EH (cell line): Measurements from ENCODE around the gene E2F1.
A peak's percentile ranks its signal among the peaks of the same experiment; 100 is the strongest.

Source experiments
- DNase-seq: peaks from one replicate; pipeline ENCODE4 v3.0.0-alpha.2; 2015; ENCODE audit warnings: low read depth

E2F1 gene

DNA sequence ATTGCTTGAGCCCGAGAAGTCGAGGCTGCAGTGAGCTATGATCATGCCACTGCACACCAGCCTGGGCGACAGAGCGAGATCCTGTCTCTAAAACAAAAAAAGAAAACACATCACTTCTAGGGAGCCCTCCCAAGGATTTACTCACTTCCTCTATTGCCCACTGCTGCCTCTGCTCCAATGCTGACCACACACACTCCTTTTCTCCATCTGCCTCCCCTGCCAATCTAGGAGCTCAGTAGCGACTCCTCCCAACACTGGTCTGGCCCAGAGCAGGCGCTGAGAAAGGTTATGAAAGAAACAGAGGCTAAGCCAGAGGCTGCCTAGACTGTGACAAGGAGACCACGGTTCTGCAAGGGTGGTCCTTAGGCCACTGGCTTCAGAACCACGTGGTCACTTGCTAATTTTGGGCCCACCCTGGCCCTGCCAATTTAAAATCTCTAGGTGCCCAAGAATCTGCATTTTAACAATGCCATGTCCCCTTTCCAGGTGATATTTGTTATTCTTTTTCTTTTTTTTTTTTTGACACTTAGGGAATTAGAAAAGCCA, 1.3 kb upstream of the E2F1 start:
- DNase-seq: peak; percentile 23

DNA sequence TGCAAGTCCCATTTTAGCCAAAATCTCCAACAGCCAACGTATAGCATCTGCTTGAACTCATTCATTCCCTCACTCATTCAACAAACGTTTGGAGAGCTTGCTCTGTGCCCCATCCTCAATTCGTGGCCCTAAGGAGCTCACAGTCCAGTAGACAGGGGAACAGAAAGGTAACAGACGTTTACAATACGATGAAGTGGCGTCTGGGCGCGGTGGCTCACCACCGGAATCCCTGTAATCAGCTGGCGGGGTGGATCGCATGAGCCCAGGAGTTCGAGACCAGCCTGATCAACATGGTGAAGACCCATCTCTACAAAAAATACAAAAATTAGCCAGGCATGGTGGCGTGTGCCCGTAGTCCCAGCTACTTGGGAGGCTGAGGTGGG, 790 bp upstream of the E2F1 start:
- DNase-seq: no peak

DNA sequence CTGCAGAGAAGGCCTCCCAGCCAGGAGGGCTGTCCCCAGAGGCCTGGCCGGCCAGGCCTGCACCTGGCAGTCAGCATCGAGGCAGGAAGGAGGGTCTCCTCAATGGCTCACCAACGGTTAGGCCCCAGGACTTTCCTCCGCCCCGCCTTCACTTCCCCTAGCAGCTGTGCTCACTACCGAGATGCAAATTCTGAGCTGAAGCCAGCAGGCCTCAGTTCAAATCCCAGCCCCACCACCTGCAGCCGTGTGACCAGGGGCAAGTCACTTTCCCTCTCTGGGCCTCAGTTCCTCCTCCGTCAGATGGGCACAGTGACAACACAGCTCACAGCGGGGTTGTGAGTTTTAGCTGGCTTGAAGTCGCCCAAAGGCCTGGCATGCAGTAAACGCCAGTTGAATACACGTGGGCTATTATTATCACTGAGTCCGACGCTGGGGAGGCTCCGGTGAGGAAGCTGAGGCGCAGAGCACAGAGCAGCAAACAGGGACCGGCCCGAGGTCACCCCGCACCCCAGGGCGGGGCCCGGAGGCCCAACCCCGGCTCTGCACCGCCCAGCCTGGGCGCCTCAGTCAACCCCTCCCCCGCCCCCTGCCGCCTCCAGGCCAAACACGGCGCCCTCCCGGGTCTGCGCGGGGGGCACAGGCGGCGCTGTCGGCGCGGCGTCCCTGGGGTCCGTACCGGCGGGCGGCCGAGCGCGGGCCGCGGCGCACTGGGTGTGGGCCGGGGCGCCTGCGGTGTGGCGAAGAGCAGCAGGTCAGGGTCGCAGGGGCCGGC, 671 bp downstream of the E2F1 start:
- peak; percentile 39 for DNase-seq

DNA sequence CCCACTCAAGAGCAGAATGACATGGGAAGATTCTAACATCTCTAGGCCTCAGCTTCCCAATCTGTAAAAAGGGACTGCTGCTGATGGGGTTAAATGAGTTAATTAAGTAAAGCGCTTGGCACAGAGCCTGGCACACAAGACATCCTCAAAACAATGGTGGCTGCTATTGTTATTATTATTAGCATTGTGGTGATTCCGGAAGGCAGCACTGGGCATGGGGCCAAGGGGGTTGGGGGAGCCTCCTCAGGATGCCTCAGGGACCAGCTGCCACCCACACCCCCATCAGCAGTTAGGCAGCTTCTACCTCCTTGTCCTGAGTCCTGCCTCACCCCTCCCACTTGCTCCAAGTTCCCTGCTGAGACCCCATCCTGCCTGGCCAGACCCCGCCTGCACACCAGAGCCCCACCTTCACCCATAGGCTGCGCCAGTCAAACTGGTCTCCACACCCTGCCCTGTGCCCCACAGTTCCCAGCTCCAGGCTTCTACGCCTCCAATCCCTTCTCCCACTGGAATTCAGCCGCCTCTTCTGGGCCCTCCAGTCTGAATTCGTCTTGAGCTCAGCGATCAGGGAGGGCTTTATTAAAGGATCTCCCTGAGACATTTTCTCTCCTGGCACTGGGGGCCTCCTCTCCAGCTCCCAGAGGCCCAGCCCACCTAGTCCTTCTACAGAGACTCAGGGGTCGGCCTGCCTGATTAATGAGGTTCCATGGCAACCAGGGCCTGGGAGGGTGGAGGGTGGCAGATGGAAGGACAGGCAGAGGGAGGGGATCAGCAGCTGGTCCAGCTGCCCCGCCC, 1.5 kb downstream of the E2F1 start:
- peak; percentile 14 for DNase-seq

DNA sequence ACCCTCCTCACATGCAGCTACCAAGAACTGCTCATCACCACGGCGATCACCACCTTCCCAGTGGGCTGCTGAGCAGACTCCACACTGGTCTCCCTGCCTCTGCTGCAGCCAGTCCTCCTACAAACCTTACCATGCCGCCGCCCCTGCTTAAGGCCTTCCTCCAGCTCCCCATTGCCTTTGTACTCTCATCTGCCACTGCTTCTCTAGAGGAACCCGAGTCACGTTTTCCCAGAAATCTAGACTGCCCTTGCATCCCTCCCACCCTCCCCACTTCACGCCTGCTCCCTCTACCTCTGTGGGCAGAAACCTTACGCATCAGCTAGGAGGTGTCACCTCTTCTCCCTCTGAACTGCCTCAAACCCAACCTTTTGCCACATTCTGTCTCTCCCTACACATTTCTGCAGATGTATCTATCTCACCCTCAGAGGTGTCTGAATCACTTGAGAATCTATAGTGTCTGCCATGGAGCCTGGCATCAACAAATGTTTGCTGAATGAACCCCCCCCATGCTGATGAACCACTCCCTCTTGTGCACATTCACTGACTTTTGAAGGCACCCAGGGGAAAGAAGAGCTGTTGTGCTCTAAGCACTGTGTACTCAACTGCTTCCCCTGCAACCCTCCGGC, 4.3 kb downstream of the E2F1 start:
- DNase-seq: no peak

DNA sequence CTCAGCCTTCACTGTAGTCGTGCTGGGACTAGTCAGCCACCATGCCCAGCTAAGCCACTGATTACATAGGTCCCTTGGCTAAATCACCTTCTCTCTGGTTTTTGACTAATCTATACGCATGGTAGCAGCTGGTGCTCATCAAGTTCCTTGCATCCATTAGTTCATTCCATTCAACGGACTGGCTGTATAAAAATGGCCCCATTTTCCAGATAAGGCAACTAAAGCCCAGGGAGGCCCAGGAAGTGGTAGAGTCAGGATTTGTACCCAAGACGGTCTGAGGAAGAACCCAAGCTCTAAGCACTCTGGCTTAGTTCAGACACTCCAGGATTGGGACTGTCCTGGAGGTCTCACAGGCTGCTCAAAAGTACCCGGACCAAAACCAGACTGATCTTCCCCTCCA, 4.9 kb downstream of the E2F1 start:
- DNase-seq: no peak

DNA sequence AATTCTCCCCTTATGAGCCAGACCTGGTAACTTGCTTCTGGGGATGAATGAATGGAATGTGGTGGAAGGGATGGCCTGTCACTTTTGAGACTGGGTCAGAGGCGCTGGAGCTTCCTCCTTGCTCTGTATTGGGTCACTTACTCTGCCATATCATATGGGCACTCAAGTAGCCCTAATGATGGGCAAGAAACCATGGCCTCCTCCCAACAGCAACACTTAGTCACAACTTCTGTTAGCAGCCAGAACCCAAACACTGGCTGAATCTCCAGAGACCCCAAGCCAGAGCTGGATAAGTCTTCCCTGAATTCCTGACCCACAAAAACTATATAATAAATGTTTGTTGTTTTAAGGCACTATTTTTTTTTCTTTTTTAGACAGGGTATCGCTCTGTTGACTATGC, 5.5 kb downstream of the E2F1 start:
- peak; percentile 59 for DNase-seq

DNA sequence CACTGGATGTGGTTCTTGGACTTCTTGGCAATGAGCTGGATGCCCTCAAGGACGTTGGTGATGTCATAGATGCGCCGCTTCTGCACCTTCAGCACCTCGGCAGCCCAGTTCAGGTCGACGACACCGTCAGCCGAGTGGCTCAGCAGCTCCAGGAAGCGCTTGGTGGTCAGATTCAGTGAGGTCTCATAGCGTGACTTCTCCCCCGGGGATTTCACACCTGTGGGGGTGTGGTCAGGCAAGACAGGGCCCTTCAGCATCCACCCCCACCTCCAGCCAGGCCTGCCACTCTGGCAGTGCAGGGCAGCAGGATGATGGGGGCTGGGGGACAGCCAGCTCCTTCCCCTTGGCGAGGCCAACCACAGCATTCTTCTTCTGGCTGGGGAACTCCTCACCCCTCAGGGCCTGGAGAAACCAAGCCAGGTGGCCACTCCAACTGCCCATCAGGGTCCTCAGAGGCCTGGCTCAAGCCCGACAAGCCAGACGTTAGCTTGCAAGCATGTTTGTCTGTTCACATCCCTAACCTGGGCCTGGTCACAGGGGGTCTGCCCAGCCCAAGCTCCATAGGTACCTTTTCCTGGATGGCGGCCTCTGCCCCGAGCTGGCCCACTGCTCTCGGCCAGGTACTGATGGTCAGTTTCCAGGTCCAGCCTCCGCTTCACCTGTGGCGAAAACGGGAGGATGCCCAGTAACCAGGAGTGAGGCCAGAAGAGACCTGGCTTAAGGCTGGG, 6.3 kb downstream of the E2F1 start:
- no peak for DNase-seq

DNA sequence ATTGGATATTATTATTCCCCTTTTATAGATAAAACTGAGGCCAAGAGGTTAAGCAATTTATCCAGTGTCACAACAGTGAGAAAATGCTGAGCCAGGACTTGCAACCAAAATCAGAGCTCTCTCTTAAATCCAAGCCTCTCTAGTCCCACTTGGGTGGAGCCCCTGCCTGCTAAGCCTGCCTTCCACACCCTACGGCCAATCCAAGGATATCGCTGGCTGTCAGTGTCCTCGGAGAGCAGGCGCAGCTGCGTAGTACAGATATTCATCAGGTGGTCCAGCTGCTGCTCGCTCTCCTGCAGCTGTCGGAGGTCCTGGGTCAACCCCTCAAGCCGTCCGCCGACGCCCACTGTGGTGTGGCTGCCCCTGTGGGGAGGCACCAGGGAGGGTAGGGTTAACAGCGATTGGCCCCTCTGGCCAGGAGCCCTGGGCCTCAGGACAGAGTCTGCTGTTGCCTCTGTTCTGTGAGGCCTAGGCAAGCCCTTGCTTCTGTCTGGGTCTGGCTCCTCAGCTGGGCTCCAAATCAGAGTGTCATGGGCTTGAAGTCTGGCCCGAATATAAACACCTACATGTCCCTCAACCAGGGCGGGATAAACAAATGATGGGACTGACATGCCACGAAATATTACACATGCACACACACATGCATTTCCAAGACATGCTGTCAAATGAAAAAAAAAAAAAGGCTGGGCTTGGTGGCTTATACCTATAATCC, 8.0 kb downstream of the E2F1 start:
- no peak for DNase-seq

DNA sequence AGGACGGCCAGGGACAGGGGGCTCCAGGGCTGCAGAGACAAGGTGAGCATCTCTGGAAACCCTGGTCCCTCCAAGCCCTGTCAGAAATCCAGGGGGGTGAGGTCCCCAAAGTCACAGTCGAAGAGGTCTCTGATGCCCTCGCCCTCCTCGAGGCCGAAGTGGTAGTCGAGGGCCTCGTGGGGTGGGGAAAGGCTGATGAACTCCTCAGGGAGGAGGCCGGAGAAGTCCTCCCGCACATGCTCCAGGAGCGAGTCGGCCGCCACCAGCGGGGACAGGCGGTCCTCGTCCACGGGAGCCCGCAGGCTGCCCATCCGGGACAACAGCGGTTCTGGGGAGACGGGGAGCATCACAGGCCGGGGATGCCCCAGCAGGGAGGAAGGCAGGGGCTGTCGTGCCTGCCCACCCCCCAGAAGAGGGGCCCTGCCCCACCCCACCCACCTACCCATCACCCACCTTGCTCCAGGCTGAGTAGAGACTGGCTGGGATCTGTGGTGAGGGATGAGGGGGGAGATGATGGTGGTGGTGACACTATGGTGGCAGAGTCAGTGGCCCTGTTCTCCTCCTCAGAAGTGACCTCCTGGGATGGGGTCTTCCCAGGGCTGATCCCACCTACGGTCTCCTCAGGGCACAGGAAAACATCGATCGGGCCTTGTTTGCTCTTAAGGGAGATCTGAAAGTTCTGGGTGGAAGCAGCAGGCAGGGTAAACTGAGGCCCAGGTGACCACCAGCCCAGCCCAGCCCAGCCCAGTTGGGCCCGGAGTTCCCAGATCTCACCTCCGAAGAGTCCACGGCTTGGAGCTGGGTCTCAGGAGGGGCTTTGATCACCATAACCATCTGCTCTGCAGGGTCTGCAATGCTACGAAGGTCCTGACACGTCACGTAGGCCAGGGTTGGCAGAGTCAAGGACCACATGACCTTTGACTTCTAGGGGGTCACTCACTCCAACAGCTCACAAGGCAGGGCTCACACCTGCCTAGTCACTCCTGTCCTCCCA, 9.2 kb downstream of the E2F1 start:
- no peak for DNase-seq

DNA sequence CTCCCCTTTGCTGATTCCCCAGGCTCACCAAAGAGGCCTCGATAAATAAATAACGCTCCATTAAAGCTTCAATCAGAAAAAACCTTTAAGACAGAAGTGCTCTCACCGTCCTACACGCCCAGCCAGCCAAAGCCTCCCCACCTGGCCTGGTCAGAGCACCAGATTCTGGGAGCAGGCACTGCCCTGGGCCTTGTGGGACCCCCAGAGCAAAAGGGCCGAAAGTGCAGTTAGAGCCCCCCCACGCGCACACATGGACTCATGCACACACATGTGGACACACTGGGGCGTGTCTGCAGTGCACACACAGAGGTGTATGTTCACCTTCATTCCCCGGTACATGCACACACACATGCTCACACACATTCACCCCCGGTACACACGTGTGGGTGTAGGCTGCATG, 10.1 kb downstream of the E2F1 start:
- DNase-seq: no peak

DNA sequence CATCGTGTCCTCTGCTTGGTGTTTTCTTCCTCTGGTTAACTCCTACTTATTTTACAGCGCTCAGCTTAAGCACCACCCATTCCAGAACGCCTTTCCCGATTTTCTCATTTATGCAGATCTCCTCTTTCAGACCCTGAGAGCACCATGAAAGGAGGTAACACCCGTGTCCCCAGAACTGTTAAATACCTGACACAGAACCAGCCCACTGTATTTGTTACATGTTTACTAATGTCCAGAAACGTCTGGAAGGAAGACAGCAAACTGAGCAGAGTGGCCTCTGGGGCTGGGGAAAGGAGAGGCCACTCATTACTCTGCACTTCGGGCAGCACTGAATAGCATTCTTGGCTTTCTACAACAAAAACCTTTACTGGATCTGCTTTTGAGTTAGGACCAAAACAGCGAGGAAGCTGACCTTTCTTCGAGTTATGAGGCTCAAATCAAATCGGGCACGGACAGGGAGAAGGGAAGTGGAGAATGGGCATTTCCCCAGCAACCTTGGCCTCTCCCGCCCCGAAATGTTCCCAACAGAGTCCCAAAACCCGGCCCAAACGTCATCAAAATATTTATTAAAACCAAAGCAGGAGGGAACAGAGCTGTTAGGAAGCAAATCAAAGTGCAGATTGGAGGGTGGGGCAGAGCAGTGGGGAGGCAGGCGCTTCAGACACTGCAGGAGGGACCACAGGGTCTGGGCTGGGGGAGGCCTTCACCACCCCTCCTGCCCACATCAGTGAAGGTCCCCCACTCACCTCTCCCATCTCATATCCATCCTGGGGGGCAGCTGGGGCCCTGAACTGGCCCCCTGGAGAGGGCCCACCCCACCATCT, 10.8 kb downstream of the E2F1 start:
- peak; percentile 32 for DNase-seq

DNA sequence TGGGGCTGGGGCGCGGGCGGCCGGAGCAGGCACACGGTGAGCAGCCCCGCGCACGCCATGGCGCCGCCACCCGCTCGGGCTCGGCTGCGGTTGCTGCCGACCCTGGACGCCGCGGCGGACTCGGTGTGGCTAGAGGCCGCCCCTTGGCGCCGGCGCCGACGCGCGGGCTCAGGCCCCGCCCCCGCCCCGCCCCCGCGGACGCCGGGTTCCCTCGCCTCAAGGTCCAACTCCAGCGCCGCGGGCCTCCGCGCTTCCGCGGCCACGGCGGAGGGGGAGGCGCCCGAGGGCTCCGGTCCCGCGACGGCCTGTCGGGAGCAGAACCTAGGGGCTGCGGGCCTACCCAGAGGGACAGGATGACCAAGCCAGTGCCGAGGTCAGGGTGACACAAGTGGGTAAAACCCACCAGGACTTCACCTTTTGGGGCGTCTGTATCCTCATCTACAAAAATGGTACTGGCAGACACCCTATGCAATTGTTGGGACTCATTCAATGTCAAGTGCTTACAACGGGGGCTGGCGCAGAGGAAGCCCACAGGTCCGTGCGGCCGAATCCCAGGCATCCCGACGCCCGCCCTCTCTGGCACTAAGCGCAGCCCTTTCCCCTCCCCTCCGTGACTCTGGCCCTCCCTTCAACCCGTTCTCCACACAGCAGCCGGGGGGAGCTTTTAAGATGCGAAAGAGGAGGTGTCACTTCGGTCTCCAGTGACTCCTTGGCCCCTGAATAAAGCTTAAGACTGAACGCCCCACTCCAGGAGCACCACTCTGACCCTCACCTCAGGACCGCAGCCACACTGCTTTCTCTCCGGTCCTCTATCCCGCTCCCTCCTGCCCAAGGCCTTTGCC, 11.7 kb downstream of the E2F1 start, which contains the start of gene NECAB3:
TSS of gene NECAB3 (minus strand) at position 135 of the 842 bp plus-strand sequence. CDS start at position 59, 76 bp downstream.
- DNase-seq: peak; percentile 80

DNA sequence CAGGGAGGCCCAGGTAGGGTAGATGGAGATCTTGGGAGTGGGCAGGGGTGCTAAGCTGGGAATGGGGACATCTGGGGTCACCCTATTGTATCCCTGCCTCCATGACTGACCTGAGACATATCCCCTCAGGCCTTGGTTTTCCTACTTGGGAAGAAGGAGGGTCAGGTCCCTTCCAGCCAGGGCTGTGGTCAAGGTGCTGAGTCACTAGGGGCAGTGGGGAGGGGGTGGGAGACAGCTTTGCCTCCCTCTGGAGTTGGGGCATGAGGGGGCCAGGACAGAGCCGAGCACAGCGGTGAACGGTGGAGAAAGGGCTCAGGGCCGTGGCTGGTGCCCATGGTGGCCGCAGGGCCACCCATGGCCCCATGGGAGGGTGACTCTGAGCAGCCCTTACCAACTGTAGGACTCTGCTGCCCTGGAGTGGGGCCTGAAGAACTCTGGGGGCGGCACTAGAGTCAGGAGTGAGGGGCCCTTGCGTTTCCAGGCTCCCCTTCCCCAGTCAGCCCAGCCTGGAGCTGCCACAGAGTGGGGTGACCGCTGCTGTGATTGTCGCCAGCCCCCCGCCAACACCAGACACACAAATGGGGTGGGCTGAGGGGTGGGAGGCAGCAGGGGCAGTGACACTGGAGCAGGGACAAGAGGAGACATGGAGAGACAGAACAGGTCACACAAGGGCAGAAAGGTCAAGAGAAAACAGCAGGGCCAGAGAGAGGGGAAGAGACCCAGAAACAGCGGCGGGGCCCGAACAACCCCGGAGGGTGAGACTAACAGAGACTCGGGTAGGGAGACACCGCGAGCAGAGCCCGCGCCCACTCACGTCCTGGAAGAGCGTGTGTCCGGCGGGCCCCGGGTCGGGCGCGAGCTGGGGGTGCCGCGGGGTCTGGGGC, 12.5 kb downstream of the E2F1 start:
- DNase-seq: peak; percentile 30

DNA sequence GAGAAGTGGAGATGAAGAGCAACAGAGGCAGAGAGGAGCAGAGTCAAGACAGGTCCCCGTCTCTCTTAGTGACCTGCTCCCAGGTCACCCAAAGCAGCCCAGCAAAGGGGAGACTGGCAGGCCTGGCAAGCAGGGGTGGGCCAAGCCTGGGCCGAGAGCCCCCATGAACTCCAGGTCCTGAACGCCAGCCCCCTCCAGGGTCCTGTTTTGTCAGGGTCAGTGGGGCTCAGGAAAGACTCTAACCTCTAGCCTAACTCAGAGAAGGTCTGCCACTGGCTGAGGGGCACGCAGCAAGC, 13.1 kb downstream of the E2F1 start:
- DNase-seq: no peak

DNA sequence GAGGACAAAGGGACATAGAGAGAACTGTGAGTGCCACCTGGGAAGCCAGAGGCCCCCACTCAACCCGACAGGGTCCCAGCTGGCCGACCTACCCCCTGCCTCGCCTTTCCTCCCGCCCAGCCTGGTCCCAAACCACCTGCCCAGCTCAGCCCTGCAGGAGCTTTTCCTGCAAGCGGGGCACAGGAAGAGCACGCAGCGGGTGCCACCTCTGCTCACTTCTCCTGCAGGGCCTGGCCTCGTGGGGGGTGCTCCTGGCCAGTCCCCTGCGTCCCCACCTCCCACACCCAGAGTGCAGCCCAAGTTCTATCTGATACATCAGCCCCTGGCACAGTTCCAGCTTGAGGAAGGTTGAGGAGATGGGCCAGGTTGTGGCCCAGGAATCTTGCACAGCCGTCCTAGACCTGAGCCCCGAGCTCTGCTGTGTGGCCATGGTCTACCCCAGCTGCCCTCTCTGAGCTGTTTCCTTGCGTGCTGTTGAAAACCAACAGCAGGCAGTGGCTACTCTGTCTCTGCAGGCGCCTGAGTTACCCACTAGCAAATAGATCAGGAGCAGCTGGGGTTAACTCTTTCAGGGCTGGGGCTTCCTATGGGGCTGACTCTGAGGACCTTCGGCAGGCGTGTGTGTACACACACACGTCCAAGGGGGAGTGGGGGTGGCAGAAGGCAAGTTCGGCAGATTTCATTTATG, 13.6 kb downstream of the E2F1 start:
- DNase-seq: no peak
